KMS-11 (cell line): ENCODE data around the gene DNAJC7.
"Not testable (repeated sequence)": the region's sequence is repeated elsewhere in the genome, so short reads cannot be mapped to it uniquely, and the experiment has no call there.

ENCODE experiments used
- H2AFZ ChIP-seq: fragments of 200-600 bp; sonication (generic); 2 replicates; pipeline ENCODE4 v1.6.1; 2016; ENCODE audit warnings: antibody characterized with exemption, mixed run types, low read depth
- H3K27ac ChIP-seq: fragments of 200-600 bp; sonication (generic); 2 replicates; pipeline ENCODE4 v1.6.1; 2016; ENCODE audit warnings: mild to moderate bottlenecking, mixed run types
- H3K27me3 ChIP-seq: fragments of 200-600 bp; sonication (generic); 2 replicates; pipeline ENCODE4 v1.6.1; 2017; ENCODE audit warnings: mild to moderate bottlenecking, low read depth, mixed run types, moderate library complexity; ENCODE audit not compliant: insufficient read depth
- H3K36me3 ChIP-seq: fragments of 200-600 bp; sonication (generic); 2 replicates; pipeline ENCODE4 v1.6.1; 2017; ENCODE audit warnings: mild to moderate bottlenecking, mixed run types; ENCODE audit not compliant: insufficient read depth
- H3K4me1 ChIP-seq: fragments of 200-600 bp; sonication (generic); 2 replicates; pipeline ENCODE4 v1.6.1; 2016; ENCODE audit warnings: mild to moderate bottlenecking, low read depth, mixed run types; ENCODE audit not compliant: poor library complexity, severe bottlenecking
- H3K4me2 ChIP-seq: fragments of 200-600 bp; sonication (generic); 2 replicates; pipeline ENCODE4 v1.7.0; 2016; ENCODE audit warnings: mild to moderate bottlenecking, mixed run types
- H3K4me3 ChIP-seq: fragments of 200-600 bp; sonication (generic); IDR thresholded peaks from 2 replicates; pipeline ENCODE4 v1.6.1; 2017; ENCODE audit warnings: low read depth, low read length, mixed read lengths; ENCODE audit not compliant: insufficient read depth
- H3K79me2 ChIP-seq: fragments of 200-600 bp; sonication (generic); 2 replicates; pipeline ENCODE4 v1.6.1; 2016; ENCODE audit warnings: low read depth, mixed run types; ENCODE audit not compliant: insufficient read depth
- H3K9ac ChIP-seq: fragments of 200-600 bp; sonication (generic); 2 replicates; pipeline ENCODE4 v1.6.1; 2016; ENCODE audit warnings: mild to moderate bottlenecking, mixed run types
- H4K20me1 ChIP-seq: fragments of 200-600 bp; sonication (generic); 2 replicates; pipeline ENCODE4 v1.6.1; 2016; ENCODE audit warnings: mild to moderate bottlenecking, mixed run types; ENCODE audit not compliant: insufficient read depth
- TF ChIP-seq, protein P1 (sequence below): fragments of 200-600 bp; sonication (generic); conservative IDR thresholded peaks from 2 replicates; pipeline ENCODE4 v1.6.1; 2017; ENCODE audit warnings: low read depth, mild to moderate bottlenecking, antibody characterized with exemption, low read length, moderate library complexity, mixed read lengths

Gene DNAJC7

GRCh38 chr17:41935641-41936040, 81.6 kb downstream of the DNAJC7 start:
- no peaks in the 10 kb centered on the region for H3K36me3 ChIP-seq
- H3K4me3 ChIP-seq: no peak overlapping the region
- no peaks in the 10 kb centered on the region for H3K79me2 ChIP-seq
- TF ChIP-seq, protein P1, sequence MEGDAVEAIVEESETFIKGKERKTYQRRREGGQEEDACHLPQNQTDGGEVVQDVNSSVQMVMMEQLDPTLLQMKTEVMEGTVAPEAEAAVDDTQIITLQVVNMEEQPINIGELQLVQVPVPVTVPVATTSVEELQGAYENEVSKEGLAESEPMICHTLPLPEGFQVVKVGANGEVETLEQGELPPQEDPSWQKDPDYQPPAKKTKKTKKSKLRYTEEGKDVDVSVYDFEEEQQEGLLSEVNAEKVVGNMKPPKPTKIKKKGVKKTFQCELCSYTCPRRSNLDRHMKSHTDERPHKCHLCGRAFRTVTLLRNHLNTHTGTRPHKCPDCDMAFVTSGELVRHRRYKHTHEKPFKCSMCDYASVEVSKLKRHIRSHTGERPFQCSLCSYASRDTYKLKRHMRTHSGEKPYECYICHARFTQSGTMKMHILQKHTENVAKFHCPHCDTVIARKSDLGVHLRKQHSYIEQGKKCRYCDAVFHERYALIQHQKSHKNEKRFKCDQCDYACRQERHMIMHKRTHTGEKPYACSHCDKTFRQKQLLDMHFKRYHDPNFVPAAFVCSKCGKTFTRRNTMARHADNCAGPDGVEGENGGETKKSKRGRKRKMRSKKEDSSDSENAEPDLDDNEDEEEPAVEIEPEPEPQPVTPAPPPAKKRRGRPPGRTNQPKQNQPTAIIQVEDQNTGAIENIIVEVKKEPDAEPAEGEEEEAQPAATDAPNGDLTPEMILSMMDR: no peak
- H3K9ac ChIP-seq: no peak overlapping the region
- H3K27me3 ChIP-seq: no peaks in the 10 kb centered on the region
- H2AFZ ChIP-seq: no peak overlapping the region
- no peak overlapping the region for H3K27ac ChIP-seq
- H4K20me1 ChIP-seq: no peaks in the 10 kb centered on the region
- no peak overlapping the region for H3K4me2 ChIP-seq
- peaks cover 39% of the 10 kb centered on the region for H3K4me1 ChIP-seq

- TF ChIP-seq, protein P1: no peak
- Histone ChIP-seq H3K79me2 (no peaks in the 10 kb centered on the region; the same call in 1 of the 2 replicates), H3K4me2 (no peak overlapping the region), H3K27me3 (no peaks in the 10 kb centered on the region), H3K4me3 (no peak overlapping the region), H3K27ac (no peak overlapping the region), H2AFZ (no peak overlapping the region; the same call in 1 of the 2 replicates), H4K20me1 (no peaks in the 10 kb centered on the region), H3K9ac (no peak overlapping the region), H3K4me1 (peaks cover 41% of the 10 kb centered on the region), H3K36me3 (no peaks in the 10 kb centered on the region)
Observed at GRCh38 chr17:41932816-41933389, 84.3 kb downstream of the DNAJC7 start.

DNA sequence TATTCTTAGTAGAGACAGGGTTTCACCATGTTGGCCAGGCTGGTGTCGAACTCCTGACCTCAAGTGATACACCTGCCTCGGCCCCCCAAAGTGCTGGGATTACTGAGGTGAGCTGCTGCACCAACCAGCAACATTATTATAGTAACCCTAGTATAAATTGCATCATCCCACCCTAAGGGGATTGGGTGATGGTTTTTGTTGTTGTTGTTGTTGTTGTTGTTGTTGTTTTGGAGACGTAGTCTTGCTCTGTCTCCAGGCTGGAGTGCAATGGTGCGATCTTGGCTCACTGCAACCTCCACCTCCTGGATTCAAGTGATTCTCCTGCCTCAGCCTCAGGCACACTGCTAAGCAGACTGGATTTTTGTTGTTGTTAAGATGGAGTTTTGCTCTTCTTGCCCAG, 85.5 kb downstream of the DNAJC7 start:
- H3K4me2 ChIP-seq, H3K79me2 ChIP-seq: not testable (repeated sequence)
- H3K4me1 ChIP-seq: peaks cover 29% of the 10 kb centered on the region

DNA sequence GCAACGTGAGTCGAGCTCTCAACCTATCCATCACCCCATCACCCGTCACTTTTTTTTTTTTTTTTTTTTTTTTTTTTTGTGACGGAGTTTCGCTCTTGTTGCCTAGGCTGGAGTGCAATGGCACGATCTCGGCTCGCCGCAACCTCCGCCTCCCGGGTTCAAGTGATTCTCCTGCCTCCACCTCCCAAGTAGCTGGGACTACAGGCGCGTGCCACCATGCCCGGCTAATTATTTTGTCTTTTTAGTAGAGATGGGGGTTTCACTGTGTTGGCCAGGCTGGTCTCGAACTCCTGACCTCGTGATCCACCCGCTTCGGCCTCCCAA, 86.4 kb downstream of the DNAJC7 start:
- not testable (repeated sequence) for H3K27me3 ChIP-seq, H3K4me3 ChIP-seq, H4K20me1 ChIP-seq, H3K79me2 ChIP-seq, H3K36me3 ChIP-seq
- peak overlapping the region; percentile 75; the same call in 1 of the 2 replicates for H3K4me2 ChIP-seq
- peak overlapping the region; percentile 54; the same call in 1 of the 2 replicates for H3K9ac ChIP-seq
- peak overlapping the region; percentile 80 for H2AFZ ChIP-seq
- H3K4me1 ChIP-seq: peaks cover 22% of the 10 kb centered on the region
- peak overlapping the region; percentile 48; the same call in 1 of the 2 replicates for H3K27ac ChIP-seq

More for the DNA sequence above, 85.5 kb downstream of the DNAJC7 start:
- H3K9ac ChIP-seq, H4K20me1 ChIP-seq, H3K36me3 ChIP-seq, H2AFZ ChIP-seq, H3K4me3 ChIP-seq, H3K27ac ChIP-seq, H3K27me3 ChIP-seq: not testable (repeated sequence)

DNA sequence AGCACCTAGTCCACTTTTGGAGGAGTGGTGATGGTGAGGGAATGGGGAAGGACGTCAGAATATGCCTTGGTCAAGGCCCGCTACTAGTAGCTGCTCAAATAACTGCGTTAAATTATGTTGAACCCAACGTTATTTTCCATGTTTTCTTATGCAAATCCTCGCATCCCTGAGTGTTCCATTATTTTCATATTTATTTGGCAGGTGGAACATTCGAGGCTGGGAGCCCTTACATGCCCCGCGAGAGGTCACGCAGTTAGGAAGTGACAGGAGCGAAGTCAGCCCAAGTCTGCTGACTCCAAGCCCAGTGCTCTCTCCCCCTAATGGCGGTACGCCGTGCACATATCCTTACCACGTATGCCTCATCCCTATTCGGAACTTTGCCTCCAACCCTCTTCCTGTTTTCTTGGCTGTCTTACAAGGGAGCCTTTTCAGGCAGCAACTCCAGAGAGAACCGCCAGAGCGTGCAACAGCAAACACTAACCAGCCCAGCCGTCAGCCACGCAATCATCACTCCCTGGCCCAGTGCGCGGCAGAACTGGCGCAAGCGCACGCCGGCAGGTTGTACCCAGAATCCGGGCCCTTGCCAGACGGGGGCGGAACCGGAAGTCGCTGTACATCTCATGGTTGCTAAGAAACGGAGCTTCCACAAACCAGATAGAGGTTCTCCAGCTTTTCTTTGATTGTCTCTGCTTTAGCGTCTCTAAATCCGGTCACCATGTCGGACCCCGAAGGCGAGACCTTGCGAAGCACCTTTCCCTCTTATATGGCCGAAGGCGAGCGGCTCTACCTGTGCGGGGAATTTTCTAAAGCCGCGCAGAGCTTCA, 87.0 kb downstream of the DNAJC7 start, which contains the start of gene ODAD4:
TSS of gene ODAD4 (plus strand) at position 609 of the 824 bp plus-strand sequence. CDS start at position 716, 107 bp downstream.
- no peaks in the 10 kb centered on the region for H3K36me3 ChIP-seq
- H3K4me2 ChIP-seq: peak within 1 kb of the TSS; percentile 75
- no peaks in the 10 kb centered on the region for H3K27me3 ChIP-seq
- peaks cover 22% of the 10 kb centered on the region for H3K4me1 ChIP-seq
- no peaks in the 10 kb centered on the region; the same call in 1 of the 2 replicates for H3K79me2 ChIP-seq
- peak within 1 kb of the TSS; percentile 48 for H3K27ac ChIP-seq
- H2AFZ ChIP-seq: peak within 1 kb of the TSS; percentile 80
- H3K9ac ChIP-seq: peak within 1 kb of the TSS; percentile 54; the same call in 1 of the 2 replicates
- peak within 1 kb of the TSS; percentile 31 for H3K4me3 ChIP-seq
- H4K20me1 ChIP-seq: no peaks in the 10 kb centered on the region
- TF ChIP-seq, protein P1: no peak; the same call in 1 of the 2 replicates
